Measurements from ENCODE around the gene FAAP20. TPM values are rescaled to one million over a fixed set of nuclear protein-coding genes. Genes with fewer than 3 reads are reported as not detected.

FAAP20 gene
- total and polyA plus RNA-seq, 10 of the 15 experiments (the other 5 are each of a cell fraction or from before 2014, with no cell fraction given): 0.79 to 91.8 (median 20.9) TPM

GRCh38 chr1:2227346-2228156, 33.0 kb upstream of the FAAP20 start (continued):
- TF ChIP-seq ETV6 (conservative IDR thresholded peaks at IDR 0.05 in 1 of 2, IDR thresholded peaks at IDR 0.05 in 1 of 2; ENCODE audit: borderline replicate concordance in 1 of 2, low read depth in 1 of 2) (no peak; a peak in 1 of 4 replicates), ZNF24 (IDR thresholded peaks at IDR 0.05) (no peak), TAF1 (IDR thresholded peaks at IDR 0.05; ENCODE audit: borderline replicate concordance, low read depth, low read length) (peak; percentile 91), PML (IDR thresholded peaks at IDR 0.05; ENCODE audit: low read length) (no peak), CREB1 (IDR thresholded peaks at IDR 0.05; ENCODE audit: low read depth) (no peak), GATAD2B (conservative IDR thresholded peaks at IDR 0.05; ENCODE audit: low read depth) (peak; percentile 99), CBX3 (IDR thresholded peaks at IDR 0.05; ENCODE audit: borderline replicate concordance, low read depth) (no peak), IKZF1 (conservative IDR thresholded peaks at IDR 0.05) (peak; percentile 98), SPI1 (IDR thresholded peaks at IDR 0.05; ENCODE audit: borderline replicate concordance, insufficient read depth, low read depth, low read length) (no peak), NR2C2 (IDR thresholded peaks at IDR 0.05; ENCODE audit: borderline replicate concordance, control insufficient read depth, insufficient read length, low read depth) (no peak), ZNF384 (IDR thresholded peaks at IDR 0.05; ENCODE audit: borderline replicate concordance, low read depth, low read length) (no peak), TARDBP (IDR thresholded peaks at IDR 0.05; ENCODE audit: borderline replicate concordance) (no peak), BCL11A (IDR thresholded peaks at IDR 0.05; ENCODE audit: low read depth, low read length) (no peak), ZSCAN29 (IDR thresholded peaks at IDR 0.05) (no peak), RFX5 (IDR thresholded peaks at IDR 0.05; ENCODE audit: low read depth, low read length) (no peak), CEBPZ (IDR thresholded peaks at IDR 0.05; ENCODE audit: low read depth, low read length) (no peak), ATF2 (IDR thresholded peaks at IDR 0.05; ENCODE audit: low read length) (no peak), BHLHE40 (IDR thresholded peaks at IDR 0.05; ENCODE audit: borderline replicate concordance in 1 of 2, low read depth in 2 of 2, low read length in 1 of 2) (peak in 1 of 2 experiments; percentile 79; a peak in 2 of 4 replicates), HDAC6 (IDR thresholded peaks at IDR 0.05; ENCODE audit: unreplicated experiment) (no peak), MLLT1 (IDR thresholded peaks at IDR 0.05) (no peak)

Data from GM12878 (cell line).